HepG2 (cell line): Measurements from ENCODE around the gene REST. TPM values are rescaled to one million over a fixed set of nuclear protein-coding genes. Genes with fewer than 3 reads are reported as not detected.
A peak's percentile ranks its signal among the peaks of the same experiment; 100 is the strongest.

Experiments used
- AGO1 ChIP-seq: fragments of 200-400 bp; formaldehyde crosslinking; IDR thresholded peaks from 2 replicates; pipeline ENCODE4 v1.6.1; 2017; ENCODE audit warnings: mild to moderate bottlenecking, low read depth, low read length, moderate library complexity; ENCODE audit not compliant: poor library complexity, severe bottlenecking
- ATF3 ChIP-seq: sonication (generic); formaldehyde crosslinking; IDR thresholded peaks from 2 replicates; pipeline ENCODE4 v1.4.0; 2020; ENCODE audit warnings: missing genetic modification reagents
- CEBPG ChIP-seq: IDR thresholded peaks from 2 replicates; pipeline ENCODE4 v1.6.1; 2016
- HOXA3 ChIP-seq: sonication (generic); formaldehyde crosslinking; IDR thresholded peaks from 2 replicates; pipeline ENCODE4 v1.5.0; 2020; ENCODE audit warnings: missing genetic modification reagents
- KDM5A ChIP-seq: fragments of 200-600 bp; sonication (generic); IDR thresholded peaks from 2 replicates; pipeline ENCODE4 v1.7.0; 2018; ENCODE audit warnings: antibody characterized with exemption, mild to moderate bottlenecking, low read length, borderline replicate concordance
- KMT2A ChIP-seq: sonication (generic); formaldehyde crosslinking; IDR thresholded peaks from 2 replicates; pipeline ENCODE4 v1.4.0; 2020; ENCODE audit warnings: missing genetic modification reagents
- NFRKB ChIP-seq: fragments of 450-650 bp; IDR thresholded peaks from 2 replicates; pipeline ENCODE4 v1.6.1; 2017
- NRL ChIP-seq: sonication (generic); formaldehyde crosslinking; IDR thresholded peaks from 2 replicates; pipeline ENCODE4 v1.5.0; 2020; ENCODE audit warnings: missing genetic modification reagents, mild to moderate bottlenecking, moderate library complexity, borderline replicate concordance
- RFXANK ChIP-seq: IDR thresholded peaks from 2 replicates; pipeline ENCODE4 v1.6.1; 2016
- SRSF4 ChIP-seq: fragments of 200-400 bp; formaldehyde crosslinking; IDR thresholded peaks from one replicate; pipeline ENCODE4 v1.6.1; 2018; ENCODE audit warnings: mild to moderate bottlenecking, low read depth, low read length, moderate library complexity; ENCODE audit not compliant: poor library complexity, severe bottlenecking
- ZEB1 ChIP-seq: IDR thresholded peaks from 2 replicates; pipeline ENCODE4 v1.6.1; 2012; ENCODE audit warnings: mild to moderate bottlenecking, low read depth, inconsistent platforms; ENCODE audit not compliant: insufficient replicate concordance
- ZFX ChIP-seq: sonication (generic); formaldehyde crosslinking; IDR thresholded peaks from 2 replicates; pipeline ENCODE4 v1.4.0; 2020; ENCODE audit warnings: mild to moderate bottlenecking, low read depth, missing genetic modification reagents, moderate library complexity
- ZNF18 ChIP-seq: sonication (generic); formaldehyde crosslinking; IDR thresholded peaks from 2 replicates; pipeline ENCODE4 v1.8.0; 2022; ENCODE audit warnings: mild to moderate bottlenecking, missing genetic modification reagents; ENCODE audit not compliant: insufficient replicate concordance
- ZNF343 ChIP-seq: sonication (generic); formaldehyde crosslinking; IDR thresholded peaks from 2 replicates; pipeline ENCODE4 v1.4.0; 2020; ENCODE audit warnings: mild to moderate bottlenecking, missing genetic modification reagents
- ZNF589 ChIP-seq: sonication (generic); formaldehyde crosslinking; conservative IDR thresholded peaks from 2 replicates; pipeline ENCODE4 v1.8.0; 2022; ENCODE audit warnings: mild to moderate bottlenecking, moderate library complexity, missing genetic modification reagents
- ZNF816 ChIP-seq: sonication (generic); formaldehyde crosslinking; IDR thresholded peaks from 2 replicates; pipeline ENCODE4 v1.8.0; 2022; ENCODE audit warnings: missing genetic modification reagents, mild to moderate bottlenecking, borderline replicate concordance
- ZNF839 ChIP-seq: sonication (generic); formaldehyde crosslinking; IDR thresholded peaks from 2 replicates; pipeline ENCODE4 v1.4.0; 2020; ENCODE audit warnings: missing genetic modification reagents, mild to moderate bottlenecking, borderline replicate concordance
- polyA plus RNA-seq, 8 experiments: library from polyadenylated mRNA; depleted of rRNA in 3 of 8; stranded (reverse) in 7 of 8; unstranded in 1 of 8; fragments of >200 nt; fragmentation: Illumina TruSeq in 4 of 8; extraction: Trizol in 4 of 8; gene quantifications; 2 replicates each; pipeline versions ENCODE4 v1.2.1 to v1.2.3, GENCODE V29; 2011 to 2016; ENCODE audit warnings: low read depth in 4 of 8, missing spikeins in 1 of 8, mixed read lengths in 1 of 8; ENCODE audit not compliant: insufficient read depth in 1 of 8
- total RNA-seq, 5 experiments: library from RNA; depleted of rRNA; stranded (reverse); fragments of >200 nt; fragmentation: Illumina TruSeq; extraction: Trizol; gene quantifications; 2 replicates each; pipeline ENCODE4 v1.2.3, GENCODE V29; 2016; ENCODE audit warnings: low read depth in 1 of 5
- TF ChIP-seq, protein P1 (sequence below): IDR thresholded peaks from 2 replicates; pipeline ENCODE4 v1.6.1; 2016; ENCODE audit warnings: mild to moderate bottlenecking
- TF ChIP-seq, protein P2 (sequence below): IDR thresholded peaks from 2 replicates; pipeline ENCODE4 v1.4.0; 2020; ENCODE audit warnings: mild to moderate bottlenecking, missing genetic modification reagents
- TF ChIP-seq, protein P3 (sequence below): sonication (generic); formaldehyde crosslinking; IDR thresholded peaks from 2 replicates; pipeline ENCODE4 v1.8.0; 2022; ENCODE audit warnings: missing genetic modification reagents, mild to moderate bottlenecking, borderline replicate concordance

Gene REST
- total and polyA plus RNA-seq, 2 of the 13 experiments (the other 11 are each of a cell fraction or from before 2014, with no cell fraction given) = 12.7 to 22.4 TPM

DNA sequence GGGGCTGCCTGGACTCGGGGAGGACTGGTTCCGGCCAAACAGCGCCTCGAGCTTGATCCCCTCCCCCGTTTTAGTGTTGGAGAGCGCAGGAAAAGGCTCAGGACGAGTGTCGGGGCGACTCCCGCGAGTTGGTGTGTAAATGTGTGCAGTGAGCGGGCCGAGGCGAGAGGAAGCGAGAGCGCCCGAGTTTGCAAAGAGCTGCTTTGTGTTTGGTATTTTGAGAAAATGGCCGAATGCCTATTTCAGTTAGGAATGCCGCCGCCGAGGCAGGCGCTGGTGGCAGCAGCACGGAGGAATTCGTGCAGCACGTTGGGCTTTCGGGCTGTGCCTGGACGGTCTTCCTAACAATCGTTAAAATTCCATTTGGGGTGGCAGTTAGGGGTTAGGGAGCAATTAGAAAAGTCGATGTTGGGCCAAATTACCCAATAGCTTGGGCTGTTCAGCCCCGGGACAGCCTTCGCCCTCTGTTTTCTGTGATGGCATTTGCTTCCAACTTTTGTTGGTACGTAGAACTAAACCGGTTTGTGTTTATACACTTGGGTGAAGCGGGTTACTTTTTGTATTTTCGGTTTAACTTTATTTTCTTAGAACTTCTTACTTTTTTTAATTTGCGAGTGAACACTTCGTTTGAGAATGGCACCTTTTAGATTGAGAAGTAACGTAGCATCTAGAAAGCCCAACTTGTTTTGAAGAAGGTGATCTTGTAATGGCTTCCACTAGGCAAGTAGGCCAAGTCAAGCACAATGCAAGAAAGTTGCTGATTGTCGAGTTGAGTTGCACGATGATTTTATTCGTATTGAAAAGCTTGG is 1.6 kb downstream of the REST start (continued):
- no peak for TF ChIP-seq ZEB1
- TF ChIP-seq NFRKB = no peak
- 0 out of 2 replicates have a peak, but pooled peaks have one; percentile 25 for TF ChIP-seq ZNF589 (CRISPR knock-in tag)
- no peak for TF ChIP-seq ZNF816
- TF ChIP-seq, protein P1, sequence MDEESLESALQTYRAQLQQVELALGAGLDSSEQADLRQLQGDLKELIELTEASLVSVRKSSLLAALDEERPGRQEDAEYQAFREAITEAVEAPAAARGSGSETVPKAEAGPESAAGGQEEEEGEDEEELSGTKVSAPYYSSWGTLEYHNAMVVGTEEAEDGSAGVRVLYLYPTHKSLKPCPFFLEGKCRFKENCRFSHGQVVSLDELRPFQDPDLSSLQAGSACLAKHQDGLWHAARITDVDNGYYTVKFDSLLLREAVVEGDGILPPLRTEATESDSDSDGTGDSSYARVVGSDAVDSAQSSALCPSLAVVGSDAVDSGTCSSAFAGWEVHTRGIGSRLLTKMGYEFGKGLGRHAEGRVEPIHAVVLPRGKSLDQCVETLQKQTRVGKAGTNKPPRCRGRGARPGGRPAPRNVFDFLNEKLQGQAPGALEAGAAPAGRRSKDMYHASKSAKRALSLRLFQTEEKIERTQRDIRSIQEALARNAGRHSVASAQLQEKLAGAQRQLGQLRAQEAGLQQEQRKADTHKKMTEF = no peak; the same call in 1 of the 2 replicates
- TF ChIP-seq, protein P2, sequence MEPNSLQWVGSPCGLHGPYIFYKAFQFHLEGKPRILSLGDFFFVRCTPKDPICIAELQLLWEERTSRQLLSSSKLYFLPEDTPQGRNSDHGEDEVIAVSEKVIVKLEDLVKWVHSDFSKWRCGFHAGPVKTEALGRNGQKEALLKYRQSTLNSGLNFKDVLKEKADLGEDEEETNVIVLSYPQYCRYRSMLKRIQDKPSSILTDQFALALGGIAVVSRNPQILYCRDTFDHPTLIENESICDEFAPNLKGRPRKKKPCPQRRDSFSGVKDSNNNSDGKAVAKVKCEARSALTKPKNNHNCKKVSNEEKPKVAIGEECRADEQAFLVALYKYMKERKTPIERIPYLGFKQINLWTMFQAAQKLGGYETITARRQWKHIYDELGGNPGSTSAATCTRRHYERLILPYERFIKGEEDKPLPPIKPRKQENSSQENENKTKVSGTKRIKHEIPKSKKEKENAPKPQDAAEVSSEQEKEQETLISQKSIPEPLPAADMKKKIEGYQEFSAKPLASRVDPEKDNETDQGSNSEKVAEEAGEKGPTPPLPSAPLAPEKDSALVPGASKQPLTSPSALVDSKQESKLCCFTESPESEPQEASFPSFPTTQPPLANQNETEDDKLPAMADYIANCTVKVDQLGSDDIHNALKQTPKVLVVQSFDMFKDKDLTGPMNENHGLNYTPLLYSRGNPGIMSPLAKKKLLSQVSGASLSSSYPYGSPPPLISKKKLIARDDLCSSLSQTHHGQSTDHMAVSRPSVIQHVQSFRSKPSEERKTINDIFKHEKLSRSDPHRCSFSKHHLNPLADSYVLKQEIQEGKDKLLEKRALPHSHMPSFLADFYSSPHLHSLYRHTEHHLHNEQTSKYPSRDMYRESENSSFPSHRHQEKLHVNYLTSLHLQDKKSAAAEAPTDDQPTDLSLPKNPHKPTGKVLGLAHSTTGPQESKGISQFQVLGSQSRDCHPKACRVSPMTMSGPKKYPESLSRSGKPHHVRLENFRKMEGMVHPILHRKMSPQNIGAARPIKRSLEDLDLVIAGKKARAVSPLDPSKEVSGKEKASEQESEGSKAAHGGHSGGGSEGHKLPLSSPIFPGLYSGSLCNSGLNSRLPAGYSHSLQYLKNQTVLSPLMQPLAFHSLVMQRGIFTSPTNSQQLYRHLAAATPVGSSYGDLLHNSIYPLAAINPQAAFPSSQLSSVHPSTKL (CRISPR knock-in tag) = 0 out of 2 replicates have a peak, but pooled peaks have one; percentile 8
- TF ChIP-seq RFXANK (CRISPR knock-in tag) = no peak
- TF ChIP-seq ZNF18 (CRISPR knock-in tag) = no peak
- TF ChIP-seq ZNF839 (CRISPR knock-in tag) = no peak
- TF ChIP-seq ZFX (CRISPR knock-in tag) = peak; percentile 5
- no peak for TF ChIP-seq AGO1
- peak; percentile 67 for TF ChIP-seq KMT2A (CRISPR knock-in tag)
- 0 out of 2 replicates have a peak, but pooled peaks have one; percentile 22 for TF ChIP-seq KDM5A
- TF ChIP-seq SRSF4 = no peak
- 0 out of 2 replicates have a peak, but pooled peaks have one; percentile 18 for TF ChIP-seq ATF3 (CRISPR knock-in tag)
- TF ChIP-seq CEBPG (CRISPR knock-in tag) = no peak
- peak; percentile 38; the same call in 1 of the 2 replicates for TF ChIP-seq HOXA3 (CRISPR knock-in tag)
- TF ChIP-seq ZNF343 = no peak
- TF ChIP-seq NRL (CRISPR knock-in tag) = no peak
- TF ChIP-seq, protein P3, sequence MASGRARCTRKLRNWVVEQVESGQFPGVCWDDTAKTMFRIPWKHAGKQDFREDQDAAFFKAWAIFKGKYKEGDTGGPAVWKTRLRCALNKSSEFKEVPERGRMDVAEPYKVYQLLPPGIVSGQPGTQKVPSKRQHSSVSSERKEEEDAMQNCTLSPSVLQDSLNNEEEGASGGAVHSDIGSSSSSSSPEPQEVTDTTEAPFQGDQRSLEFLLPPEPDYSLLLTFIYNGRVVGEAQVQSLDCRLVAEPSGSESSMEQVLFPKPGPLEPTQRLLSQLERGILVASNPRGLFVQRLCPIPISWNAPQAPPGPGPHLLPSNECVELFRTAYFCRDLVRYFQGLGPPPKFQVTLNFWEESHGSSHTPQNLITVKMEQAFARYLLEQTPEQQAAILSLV (CRISPR knock-in tag) = no peak; the same call in 1 of the 2 replicates
